Lower leg skin (tissue), 4 donors: ENCODE data around the gene NRXN3. TPM values are rescaled to one million over a fixed set of nuclear protein-coding genes. Genes with fewer than 3 reads are reported as not detected.

Source experiments
- DNase-seq, 2 donors: peaks; one replicate each; pipeline ENCODE4 v3.0.0-alpha.2; 2019; ENCODE audit warnings: low spot score in 2 of 2
- H3K4me3 ChIP-seq: fragments of 200-600 bp; sonication (generic); 2 replicates; pipeline ENCODE4 v1.5.1; 2017; ENCODE audit warnings: mild to moderate bottlenecking, low read depth; ENCODE audit not compliant: poor library complexity, severe bottlenecking
- CTCF ChIP-seq, 3 donors: fragments of 450-650 bp; IDR thresholded peaks; one replicate each; pipeline ENCODE4 v1.5.1; 2016; ENCODE audit warnings: antibody characterized with exemption in 3 of 3, mild to moderate bottlenecking in 3 of 3, moderate library complexity in 2 of 3
- POLR2A ChIP-seq, 2 donors: fragments of 450-650 bp; IDR thresholded peaks; one replicate each; pipeline ENCODE4 v1.6.1; 2016 to 2017; ENCODE audit warnings: antibody characterized with exemption in 2 of 2, mild to moderate bottlenecking in 1 of 2, moderate library complexity in 1 of 2
- WGBS, 2 donors: methylation state at CpG; one replicate each; pipeline ENCODE4 v1.1.5; 2018; 5-methylcytosine and 5-hydroxymethylcytosine counted together
- intact Hi-C: fragments of 100-400 bp; cut with DNase I; formaldehyde crosslinking; loops from one replicate; pipeline ENCODE4 v1.15.0; 2023; ENCODE audit warnings: low total_unique reads
- total RNA-seq, 4 donors: library from RNA; depleted of rRNA; stranded (reverse); fragments of >200 nt; gene quantifications; one replicate each; pipeline ENCODE4 v1.1.0, GENCODE V29; 2016

Gene NRXN3
- total RNA-seq, 4 donors from 2014 or later = 0.61 to 2.4 (median 1.7) TPM

GRCh38 chr14:79378020-79378419 is 1207.8 kb downstream of the NRXN3 start:
- 47 to 56% methylated on average over 2 of the region's 2 CpGs for WGBS, 2 donors
- intact Hi-C loops = no loop called here
- no peak for DNase-seq
- TF ChIP-seq CTCF (IDR thresholded peaks at IDR 0.05) = no peak
- TF ChIP-seq POLR2A (IDR thresholded peaks at IDR 0.05) = no peak
- H3K4me3 ChIP-seq = no peak overlapping the region

GRCh38 chr14:79379266-79379665 is 1209.1 kb downstream of the NRXN3 start:
- H3K4me3 ChIP-seq = no peak overlapping the region
- intact Hi-C loops = no loop called here
- 89 to 94% methylated on average over 5 of the region's 5 CpGs for WGBS, 2 donors
- no peak for DNase-seq
- TF ChIP-seq POLR2A (IDR thresholded peaks at IDR 0.05) (no peak), CTCF (IDR thresholded peaks at IDR 0.05) (no peak)

- DNase-seq = no peak
- H3K4me3 ChIP-seq = no peak overlapping the region
- intact Hi-C loops = no loop called here
- TF ChIP-seq CTCF (IDR thresholded peaks at IDR 0.05) (no peak), POLR2A (IDR thresholded peaks at IDR 0.05) (no peak)
Measured at GRCh38 chr14:79383031-79383430, 1212.9 kb downstream of the NRXN3 start.

- intact Hi-C loops = no loop called here
- DNase-seq = no peak
- H3K4me3 ChIP-seq = no peak overlapping the region
- no peak for TF ChIP-seq POLR2A (IDR thresholded peaks at IDR 0.05)
- no peak for TF ChIP-seq CTCF (IDR thresholded peaks at IDR 0.05)
- 37 to 39% methylated on average over 2 of the region's 2 CpGs for WGBS, 2 donors
Measured at GRCh38 chr14:79383475-79383874, 1213.3 kb downstream of the NRXN3 start.

GRCh38 chr14:79395061-79395460 is 1224.9 kb downstream of the NRXN3 start:
- DNase-seq = no peak
- TF ChIP-seq POLR2A (IDR thresholded peaks at IDR 0.05) (no peak), CTCF (IDR thresholded peaks at IDR 0.05) (no peak)
- H3K4me3 ChIP-seq = no peak overlapping the region
- intact Hi-C loops = no loop called here

GRCh38 chr14:79404874-79405511 is 1234.8 kb downstream of the NRXN3 start:
- H3K4me3 ChIP-seq = no peak overlapping the region
- intact Hi-C loops = no loop called here
- 61 to 74% methylated on average over 6 of the region's 6 CpGs for WGBS, 2 donors
- DNase-seq = no peak
- TF ChIP-seq POLR2A (IDR thresholded peaks at IDR 0.05) = no peak
- no peak for TF ChIP-seq CTCF (IDR thresholded peaks at IDR 0.05)
